Stimulated activated CD4-positive, alpha-beta T cell treated with anti-CD3 and anti-CD28 coated beads, Interleukin-12 subunit alpha, Interleukin-12 subunit beta, amount 100 ng/mL, for 4 hours (primary cell): ENCODE results near the gene POU4F3.

Experiments
- DNase-seq: peaks from one replicate; pipeline ENCODE4 v3.0.0-alpha.2; 2020

Gene POU4F3

GRCh38 chr5:146340260-146341081, 1.8 kb downstream of the POU4F3 start:
- peak; percentile 10 for DNase-seq

GRCh38 chr5:146341854-146342253, 3.2 kb downstream of the POU4F3 start:
- no peak for DNase-seq

GRCh38 chr5:146342519-146342881, 3.9 kb downstream of the POU4F3 start:
- DNase-seq: no peak

- DNase-seq: no peak
These were observed 4.5 kb downstream of the POU4F3 start for GRCh38 chr5:146342882-146343865.

- DNase-seq: no peak
These were observed 5.8 kb downstream of the POU4F3 start for GRCh38 chr5:146344155-146345118.

- DNase-seq: no peak
These were observed 6.6 kb downstream of the POU4F3 start for GRCh38 chr5:146345240-146345577.

- DNase-seq: no peak
These were observed 7.1 kb downstream of the POU4F3 start for GRCh38 chr5:146345578-146346366.

- DNase-seq: no peak
These were observed 18.5 kb downstream of the POU4F3 start for GRCh38 chr5:146357126-146357525.

GRCh38 chr5:146359836-146360235, 21.2 kb downstream of the POU4F3 start:
- no peak for DNase-seq

- no peak for DNase-seq
These were observed 24.7 kb downstream of the POU4F3 start for GRCh38 chr5:146363161-146363874.

GRCh38 chr5:146365618-146366017, 27.0 kb downstream of the POU4F3 start:
- no peak for DNase-seq

- no peak for DNase-seq
These were observed 28.3 kb downstream of the POU4F3 start for GRCh38 chr5:146366904-146367303.

- DNase-seq: no peak
These were observed 29.5 kb downstream of the POU4F3 start for GRCh38 chr5:146368137-146368536.

- DNase-seq: no peak
These were observed 31.1 kb downstream of the POU4F3 start for GRCh38 chr5:146369691-146370090.

GRCh38 chr5:146376821-146377220, 38.2 kb downstream of the POU4F3 start:
- no peak for DNase-seq

- DNase-seq: no peak
These were observed 40.3 kb downstream of the POU4F3 start for GRCh38 chr5:146378986-146379385.

GRCh38 chr5:146380714-146381113, 42.1 kb downstream of the POU4F3 start:
- no peak for DNase-seq

- no peak for DNase-seq
These were observed 49.7 kb downstream of the POU4F3 start for GRCh38 chr5:146388386-146388785.

- no peak for DNase-seq
These were observed 51.8 kb downstream of the POU4F3 start for GRCh38 chr5:146390469-146390868.
